COLO829 (cell line): Measurements from ENCODE around the gene EIF1AD.

Source experiments
- DNase-seq: peaks from one replicate; pipeline ENCODE4 v3.0.0; 2012; ENCODE audit warnings: low spot score

The EIF1AD gene

DNA sequence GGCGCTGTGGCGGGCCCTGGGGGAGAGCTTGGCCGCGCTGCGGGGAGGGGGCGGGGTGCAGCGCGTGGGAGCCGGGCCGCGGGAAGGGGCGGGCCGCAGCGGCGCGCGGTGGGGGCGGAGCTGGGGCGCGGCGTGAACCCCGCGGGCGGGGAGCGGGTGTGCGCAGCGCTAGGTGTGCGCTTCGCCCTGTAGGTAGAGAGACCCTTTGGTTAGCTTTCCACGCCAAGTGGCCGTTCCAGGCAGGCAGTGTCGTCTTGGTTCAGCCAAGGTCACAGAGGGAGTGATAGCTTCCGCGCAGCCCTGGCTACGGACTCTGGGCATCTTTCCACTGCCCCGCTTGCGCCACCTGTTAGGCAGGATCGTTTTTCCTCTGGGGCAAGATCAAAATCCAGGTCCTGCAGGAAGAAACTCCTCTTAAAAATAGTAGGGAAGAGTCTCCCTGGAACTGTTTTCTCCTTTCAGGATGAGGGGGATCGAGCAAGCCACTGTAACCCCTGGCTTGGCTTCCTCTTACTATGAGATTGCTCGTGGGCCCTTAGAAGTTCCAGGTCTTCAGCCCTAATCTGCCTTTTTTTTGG is 780 bp upstream of the EIF1AD start:
- DNase-seq, result no peak

DNA sequence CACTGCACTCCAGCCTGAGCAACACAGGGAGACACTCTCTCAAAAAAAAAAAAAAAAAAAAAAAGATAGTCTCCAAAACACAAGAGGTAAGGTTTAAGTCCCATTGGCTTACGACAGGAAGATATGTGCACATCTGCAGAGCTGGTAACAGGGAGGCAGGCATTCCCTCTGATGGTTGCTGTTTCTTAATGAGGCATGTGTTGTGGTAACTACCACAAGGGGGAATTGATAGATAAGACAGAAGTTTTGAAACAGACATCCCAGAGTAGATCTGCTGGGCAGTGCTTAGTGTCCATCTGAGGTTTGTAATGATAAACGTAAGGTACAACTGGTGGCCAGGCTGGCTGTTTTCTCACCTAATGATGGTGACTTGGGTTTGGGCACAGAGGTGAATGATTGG is 4.7 kb downstream of the EIF1AD start:
- no peak for DNase-seq

DNA sequence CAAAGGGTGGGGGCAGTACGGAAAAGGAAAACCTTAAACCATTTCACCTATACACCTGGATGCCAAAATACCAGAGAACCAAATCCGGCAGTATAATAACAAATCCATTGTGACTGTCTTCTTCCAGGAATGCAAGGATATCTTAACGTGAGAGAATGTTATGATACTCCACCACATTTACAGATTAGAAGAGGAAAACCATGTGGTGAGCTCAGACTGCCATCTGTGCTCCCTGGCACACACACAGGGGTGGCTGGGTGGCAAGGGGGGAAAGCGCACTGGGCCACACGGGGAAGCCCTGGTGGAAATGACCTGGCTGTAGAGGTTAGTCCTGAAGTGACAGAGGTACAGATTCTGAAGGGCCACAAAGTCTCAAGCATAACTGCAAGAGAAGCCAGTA is 9.9 kb downstream of the EIF1AD start:
- DNase-seq, result no peak

DNA sequence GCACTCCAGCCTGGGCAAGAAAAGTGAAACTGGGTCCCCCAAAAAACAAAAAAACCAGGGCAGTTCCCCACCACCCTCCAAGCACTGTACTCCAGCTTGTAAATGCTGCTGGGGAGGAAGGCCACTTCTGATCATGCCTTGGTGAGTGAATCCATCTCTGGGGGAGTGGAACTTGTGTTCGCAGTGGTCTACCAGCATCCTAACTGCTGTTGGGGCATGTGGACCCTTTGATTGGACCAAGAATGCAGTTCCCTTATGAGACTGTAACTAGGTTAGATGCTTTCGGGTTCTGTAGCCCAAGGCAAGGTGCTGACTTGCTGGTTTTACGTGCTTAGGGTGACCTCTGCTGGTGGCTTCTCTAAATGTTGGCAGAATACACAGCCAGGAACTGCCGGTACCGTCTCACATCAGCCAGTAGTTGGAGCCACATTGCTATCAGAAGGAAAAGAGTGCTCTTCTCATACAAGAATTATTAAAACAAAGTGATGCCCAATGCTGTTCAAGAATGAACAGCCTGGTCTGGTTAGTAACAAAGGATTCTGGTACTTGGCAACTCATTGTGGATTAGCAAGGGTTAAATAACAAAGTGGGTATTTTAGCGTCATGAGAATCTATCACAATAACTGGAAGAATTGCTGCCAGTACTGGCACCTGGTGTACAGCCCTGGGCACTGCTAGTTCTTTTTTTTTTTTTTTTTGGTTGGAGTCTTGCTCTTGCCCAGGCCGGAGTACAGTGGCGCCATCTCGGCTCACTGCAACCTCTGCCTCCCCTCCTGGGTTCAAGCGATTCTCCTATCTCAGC is 13.0 kb downstream of the EIF1AD start:
- DNase-seq, result peak; percentile 92

DNA sequence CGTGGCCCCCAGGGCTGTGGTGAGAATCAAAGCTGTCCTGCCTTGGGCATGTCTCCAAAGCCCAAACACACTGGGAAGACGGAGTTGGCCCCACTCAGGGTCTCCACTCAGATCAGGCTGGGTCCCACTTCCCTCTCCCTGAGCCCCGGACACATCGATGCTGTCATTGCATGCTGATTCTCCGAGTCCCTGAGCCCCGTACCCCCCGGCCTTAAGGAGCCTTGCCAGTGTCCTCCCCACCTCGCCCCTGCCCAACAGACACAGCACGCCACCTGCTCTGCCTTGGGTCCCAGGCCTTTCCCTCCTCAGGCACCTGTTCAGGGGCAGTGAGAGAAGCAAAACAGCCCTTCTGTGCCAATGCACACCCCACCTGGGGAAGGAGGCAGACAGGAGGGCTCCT is 14.6 kb downstream of the EIF1AD start:
- DNase-seq, result no peak

DNA sequence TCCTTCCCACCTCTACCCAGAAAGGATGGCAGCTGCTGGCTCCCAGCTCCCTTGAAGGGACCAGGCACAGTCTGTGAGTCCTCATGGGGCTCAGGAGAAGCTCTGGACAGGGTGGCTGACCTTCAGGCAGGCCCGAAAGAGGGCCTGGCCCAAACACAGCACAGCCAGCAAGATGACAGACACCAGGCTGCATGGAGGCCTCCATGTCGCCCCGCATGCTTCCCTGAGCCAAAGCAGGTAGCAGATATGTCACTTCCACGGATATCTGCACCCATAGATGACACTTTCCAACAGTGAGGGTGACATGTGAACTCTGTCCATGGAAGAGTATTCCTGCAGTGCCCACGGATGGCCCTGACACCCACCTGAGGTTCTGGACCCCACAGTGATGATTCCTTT is 18.4 kb downstream of the EIF1AD start:
- no peak for DNase-seq

DNA sequence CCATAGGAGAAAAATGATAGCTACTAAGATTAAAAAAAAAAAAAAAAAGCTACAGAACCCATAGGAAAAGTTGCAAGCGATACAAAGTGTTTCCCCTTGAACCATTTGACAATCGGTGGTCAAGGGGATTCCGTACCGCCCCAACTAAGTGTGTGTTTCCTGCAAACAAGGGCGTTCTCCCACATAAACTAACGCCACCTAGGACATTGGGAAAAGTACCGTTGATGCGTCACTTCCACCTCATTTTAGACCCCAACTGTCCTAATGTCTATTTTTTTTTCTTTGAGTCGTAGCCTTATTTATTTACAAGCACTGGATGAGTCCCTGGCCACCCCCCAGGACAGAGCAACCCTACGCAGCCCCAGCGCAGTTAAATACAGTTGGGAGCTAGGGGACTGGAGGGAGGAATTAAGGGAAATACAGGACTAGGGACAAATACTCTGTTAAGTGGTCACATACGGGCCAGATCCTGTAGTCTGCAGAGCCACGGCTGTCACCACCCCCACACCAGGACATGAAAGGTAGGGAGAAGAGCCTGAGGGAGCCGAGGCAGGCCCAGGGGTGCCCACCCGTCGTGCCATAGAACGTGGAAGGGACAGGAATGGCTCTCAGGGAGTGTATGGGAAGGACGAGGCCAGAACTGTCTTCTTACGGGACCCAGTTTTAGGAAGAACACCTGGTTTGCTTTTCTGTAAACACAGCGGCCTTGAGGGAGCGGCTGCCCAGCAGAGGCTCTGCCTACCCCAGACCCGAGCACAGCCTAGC is 19.0 kb downstream of the EIF1AD start:
- DNase-seq, result no peak

DNA sequence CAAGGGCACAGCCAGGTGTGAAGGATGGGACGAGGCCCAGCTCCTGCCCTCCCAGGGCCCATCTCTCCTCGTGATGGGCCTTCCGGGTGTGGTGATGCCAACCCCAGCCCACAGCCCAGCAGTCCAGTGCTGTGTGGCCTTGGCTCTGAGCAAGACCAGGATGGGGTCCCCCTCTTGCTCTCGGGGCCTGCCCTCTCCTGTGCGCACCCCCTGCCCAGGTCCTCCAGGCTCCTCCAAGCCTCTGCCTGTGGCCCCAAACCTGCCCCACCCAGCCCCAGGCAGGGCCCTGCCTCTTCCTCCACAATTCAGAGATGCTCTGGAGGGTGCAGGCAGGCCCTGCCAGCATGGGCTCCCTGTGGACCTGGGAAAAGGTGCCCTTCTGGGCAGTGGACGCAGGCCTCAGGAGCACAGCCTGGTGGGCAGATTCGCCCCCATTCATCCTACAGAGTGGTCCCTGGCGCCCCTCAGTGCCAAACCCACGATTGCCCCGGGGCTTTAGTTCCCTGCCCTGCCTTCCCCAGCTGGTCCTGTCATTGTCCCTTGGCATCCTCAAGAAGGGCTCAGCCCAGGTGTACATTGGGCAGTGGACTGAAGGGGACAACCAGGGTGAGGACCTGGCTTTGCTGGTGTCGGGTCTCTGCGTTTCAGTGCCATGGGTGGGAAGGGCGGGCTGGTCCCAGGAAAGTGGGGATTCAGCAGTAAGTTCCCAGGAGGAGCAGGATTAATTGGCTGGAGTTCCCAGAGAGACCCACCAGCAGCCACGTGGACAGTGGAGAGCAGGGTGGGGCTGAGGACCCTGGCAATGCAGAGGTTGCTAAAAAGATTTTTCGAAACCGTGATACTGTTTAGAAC is 19.8 kb downstream of the EIF1AD start:
- no peak for DNase-seq

DNA sequence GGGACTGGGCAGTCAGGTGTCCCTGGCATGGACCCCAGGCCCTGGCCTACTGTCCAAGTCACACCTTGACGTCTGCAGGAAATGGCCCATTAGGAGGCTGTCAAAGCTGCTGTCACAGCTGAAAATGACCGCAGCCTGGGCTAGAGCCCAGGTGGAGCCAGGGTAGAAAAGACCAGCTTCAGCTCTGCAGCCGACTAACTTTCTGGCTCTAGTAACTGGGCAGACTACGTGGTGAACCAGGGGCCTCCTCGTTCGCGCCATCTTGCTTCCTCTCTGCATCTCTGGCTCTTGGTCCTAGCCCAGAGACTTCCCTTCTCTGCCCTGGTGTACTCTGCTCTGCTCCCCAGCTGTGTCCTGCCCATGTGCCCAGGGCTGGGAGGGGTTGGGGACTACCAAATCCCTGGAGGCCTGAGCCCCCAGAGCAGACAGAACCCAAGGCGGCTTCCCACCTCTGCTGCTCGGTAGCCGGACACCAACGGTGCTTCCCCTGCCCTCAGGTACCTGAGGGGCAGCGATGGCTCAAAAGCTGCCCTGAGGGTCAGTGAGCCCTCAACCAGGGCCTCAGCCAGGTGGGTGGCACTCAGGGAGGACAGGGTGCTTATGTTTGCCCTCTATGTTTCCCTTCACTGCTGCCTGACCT is 20.7 kb downstream of the EIF1AD start:
- DNase-seq, result no peak

DNA sequence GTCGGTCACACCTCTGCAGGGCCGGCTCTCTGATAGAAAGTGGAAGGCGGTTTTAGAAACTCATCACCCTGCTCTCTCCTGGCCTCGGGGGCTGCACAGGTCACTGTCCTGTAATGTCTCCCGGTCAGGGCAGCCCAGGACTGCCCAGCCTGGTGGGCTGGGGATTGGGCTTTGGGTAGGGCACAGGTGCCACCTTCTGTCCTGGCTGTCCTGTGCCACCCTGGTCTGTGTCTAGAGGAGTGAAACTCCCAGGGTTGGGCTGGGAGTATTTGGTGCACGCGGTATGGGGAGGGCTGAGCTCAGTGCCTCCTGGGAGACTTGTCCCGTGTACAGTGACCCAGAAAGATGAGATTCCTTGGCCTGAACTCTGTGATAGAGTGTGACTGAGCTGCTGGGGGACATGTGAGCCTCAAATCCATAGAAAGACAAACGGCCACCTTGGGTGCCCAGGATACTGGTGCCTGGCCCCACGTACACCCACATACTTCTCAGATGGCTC is 22.6 kb downstream of the EIF1AD start:
- no peak for DNase-seq

DNA sequence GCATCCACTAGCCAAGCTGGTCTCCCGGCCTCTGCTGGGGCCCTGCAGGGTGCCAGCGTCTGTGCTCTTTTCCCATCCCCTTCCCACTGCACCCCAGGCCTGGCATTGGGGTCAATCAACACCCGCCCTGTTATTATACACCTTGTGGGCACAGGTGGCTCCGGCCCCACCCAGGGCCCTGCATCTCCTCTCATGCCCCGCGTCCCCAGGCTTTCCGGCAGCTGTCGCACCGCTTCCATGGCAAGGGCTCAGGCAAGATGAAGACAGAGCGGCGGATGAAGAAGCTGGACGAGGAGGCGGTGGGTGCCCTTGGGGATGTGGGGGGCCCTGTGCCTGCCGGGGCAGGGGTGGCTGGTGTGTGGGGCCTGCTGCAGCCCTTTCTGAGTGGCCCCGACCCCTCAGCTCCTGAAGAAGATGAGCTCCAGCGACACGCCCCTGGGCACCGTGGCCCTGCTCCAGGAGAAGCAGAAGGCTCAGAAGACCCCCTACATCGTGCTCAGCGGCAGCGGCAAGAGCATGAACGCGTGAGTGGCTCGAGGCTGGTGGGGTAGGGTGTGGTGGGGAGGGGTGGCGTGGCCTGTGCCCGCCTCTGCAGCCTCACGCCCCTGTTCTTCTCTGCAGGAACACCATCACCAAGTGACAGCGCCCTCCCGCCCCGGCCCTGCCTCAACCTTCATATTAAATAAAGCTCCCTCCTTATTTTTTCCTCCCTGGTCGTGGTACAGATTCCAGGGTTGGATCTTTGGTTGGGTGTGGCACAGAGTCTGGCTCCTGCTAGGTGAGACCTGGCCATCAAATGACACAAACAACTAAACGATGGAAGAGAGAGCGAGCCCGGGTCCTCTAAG is 23.3 kb downstream of the EIF1AD start:
- DNase-seq, result no peak

DNA sequence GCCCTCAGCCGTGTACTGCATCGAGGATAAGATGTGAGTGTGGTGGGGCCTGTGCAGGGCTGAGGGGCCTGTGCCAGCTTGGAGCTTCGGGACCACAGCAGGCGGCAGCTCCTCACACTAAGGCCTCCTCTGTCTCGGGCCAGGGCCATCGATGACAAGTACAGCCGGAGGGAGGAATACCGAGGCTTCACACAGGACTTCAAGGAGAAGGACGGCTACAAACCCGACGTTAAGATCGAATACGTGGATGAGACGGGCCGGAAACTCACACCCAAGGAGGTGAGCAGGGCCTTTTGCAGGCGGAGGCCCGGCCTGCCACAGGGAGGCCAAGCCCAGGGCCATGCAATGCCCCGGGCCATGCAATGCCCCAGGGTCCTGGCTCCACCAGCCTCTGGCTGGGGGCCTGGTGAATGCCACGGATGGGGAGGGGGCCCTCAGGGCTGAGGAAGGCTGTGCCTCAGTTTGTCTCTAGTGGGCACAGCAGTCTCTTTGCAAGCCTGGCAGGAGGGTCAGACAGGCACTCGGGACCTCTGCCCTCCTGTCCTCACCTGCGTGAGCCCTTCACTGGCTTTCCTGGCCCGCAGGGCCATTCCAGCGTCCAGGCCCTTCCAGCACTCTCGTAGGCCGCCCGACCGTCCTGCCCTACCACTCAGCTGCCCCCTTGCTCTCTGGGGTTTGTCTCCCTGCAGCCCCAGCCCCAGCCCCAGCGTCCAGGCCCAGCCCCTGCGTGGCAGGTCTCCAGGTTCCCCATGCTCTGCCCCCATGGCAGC is 24.2 kb downstream of the EIF1AD start:
- DNase-seq, result no peak

DNA sequence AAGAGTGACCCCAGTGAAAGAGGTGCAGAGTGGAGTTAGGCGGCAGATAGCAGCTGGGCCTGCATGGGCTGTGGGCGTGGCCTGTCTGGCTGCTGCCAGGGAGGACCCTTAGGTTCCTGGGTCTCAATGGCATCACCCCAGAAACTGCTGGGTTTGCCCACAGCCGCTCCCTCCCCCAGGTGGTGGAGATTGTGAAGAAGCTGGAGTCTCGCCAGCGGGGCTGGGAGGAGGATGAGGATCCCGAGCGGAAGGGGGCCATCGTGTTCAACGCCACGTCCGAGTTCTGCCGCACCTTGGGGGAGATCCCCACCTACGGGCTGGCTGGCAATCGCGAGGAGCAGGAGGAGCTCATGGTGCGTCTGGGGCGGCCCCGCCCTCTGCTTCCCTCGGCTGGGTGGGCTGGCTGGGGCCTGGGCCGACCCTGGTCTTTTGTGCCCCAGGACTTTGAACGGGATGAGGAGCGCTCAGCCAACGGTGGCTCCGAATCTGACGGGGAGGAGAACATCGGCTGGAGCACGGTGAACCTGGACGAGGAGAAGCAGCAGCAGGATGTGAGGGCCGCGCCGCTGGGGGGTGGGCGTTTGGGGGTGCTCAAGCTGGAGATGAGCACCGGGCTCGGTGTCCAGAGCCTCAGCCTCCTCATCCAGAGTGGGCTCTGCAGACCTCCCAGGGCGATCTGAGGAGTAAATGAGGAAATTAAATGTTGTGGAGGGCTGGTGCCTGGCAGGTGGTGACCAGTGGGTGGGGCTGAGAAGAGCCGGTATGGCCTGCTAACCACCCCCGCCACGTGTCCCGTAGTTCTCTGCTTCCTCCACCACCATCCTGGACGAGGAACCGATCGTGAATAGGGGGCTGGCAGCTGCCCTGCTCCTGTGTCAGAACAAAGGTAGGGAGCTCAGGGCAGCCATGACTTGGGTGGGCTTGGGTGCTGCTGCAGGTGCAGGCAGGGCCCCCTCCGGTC is 25.5 kb downstream of the EIF1AD start:
- DNase-seq, result no peak

DNA sequence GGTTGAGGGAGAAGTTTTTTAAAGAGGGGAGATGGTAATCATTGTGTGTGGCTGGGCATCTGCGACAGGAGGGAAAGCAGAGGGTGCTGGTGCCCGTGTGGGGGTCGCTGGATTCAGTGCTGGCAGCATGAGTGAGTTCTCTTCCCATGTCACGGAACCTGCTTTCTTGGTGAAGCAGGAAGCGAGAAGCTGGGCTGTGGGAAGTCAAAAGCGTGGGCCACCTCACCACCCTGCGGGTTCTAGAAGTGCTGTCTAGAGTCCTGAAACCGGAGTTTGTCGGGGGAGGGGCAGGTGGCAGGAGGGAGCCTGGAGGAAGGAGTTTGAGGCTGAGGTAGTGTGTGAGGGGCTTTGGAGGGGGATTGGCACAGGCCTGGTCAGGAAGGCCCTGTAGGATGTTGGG is 26.2 kb downstream of the EIF1AD start:
- no peak for DNase-seq

DNA sequence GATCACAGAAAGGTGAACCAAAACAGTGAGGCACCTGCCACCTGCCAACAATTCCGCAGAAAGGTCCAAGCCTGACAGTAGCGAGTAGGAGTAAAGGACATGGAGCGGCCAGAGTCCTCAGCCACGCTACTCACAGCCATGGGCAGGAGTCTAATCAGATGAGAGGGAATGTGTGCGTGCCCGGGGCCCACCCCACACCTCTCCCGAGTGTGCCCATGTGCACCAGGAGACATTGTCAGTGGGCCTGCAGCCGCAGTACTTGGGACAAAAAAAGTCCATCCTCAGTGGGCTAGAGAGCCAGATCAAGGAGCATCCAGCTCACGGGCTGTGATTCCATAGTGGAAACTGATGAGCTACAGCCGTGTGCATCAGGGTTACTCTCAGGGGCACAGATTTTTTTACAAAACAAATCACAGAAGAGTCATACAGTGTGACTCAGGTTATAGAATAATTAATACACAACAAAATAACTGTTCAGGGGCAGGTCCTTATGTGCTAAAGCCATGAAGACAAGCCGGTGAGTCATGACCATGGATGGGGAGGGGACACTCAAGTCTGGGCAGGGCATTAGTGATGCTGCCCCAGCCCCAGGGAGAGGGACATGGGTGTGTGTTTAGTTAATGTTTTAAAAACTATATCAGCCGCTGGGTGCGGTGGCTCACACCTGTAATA is 28.4 kb downstream of the EIF1AD start:
- DNase-seq, result no peak

DNA sequence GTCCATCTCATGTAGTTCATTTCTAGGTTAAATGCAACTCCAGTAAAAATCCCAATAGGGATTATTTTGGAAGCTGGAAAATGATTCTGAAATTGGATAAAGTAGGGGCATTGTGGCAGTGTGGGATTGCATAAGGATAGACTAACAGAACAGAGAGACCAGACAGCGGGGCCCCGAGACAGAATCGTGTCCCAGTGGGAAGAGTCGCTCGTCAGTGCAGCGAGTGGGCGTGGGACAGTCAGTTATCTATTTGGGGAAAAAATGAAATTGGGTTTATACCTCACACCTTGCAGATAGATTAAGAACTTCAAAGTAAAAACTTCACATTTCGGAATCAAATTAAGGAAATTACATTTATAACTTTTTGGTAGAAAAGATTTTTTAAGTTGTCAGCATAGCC is 29.8 kb downstream of the EIF1AD start:
- DNase-seq, result no peak

DNA sequence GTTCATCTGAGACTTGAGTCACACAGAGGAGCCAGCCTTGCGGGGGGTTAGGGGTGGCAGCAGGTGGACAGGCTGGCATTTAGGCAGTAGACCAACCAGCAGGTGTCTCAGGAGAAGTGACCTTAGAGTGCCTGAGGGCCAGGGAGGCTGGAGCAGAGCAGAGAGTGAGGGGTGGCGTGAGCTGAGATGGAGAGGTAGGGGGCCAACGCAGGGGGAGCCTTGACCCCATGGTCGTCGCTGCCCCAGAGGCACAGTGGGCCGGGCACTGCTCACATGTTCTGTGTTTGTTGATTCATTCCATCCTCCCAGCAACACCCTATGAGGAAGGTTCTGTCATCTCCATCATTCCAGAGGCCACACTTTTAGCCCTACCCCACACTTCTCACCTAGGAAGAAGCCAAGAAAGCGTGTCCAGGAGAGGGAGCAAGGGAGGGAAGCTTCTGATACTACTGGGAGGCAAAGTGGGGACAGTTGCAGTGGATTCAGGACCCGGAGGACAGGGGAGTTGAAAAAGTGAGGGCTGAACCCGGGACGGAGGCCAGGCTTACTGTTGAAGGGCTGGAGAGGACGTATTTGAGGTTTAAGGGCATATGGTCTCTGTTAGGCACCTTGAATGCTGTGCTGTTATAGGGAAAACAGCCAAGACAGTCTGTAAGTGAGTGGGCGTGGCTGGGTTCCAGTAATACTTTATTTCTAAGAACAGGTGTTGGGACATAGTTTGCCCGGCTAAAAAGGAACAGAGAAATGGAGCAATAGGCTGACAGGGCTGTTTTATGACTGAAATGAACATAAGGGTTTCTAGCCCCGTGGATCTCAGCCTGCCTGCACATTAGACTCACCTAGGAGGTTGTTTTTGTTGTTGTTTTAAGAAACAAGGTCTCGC is 33.1 kb downstream of the EIF1AD start:
- no peak for DNase-seq
